ENCODE data around the gene MAMDC4. TPM values are rescaled to one million over a fixed set of nuclear protein-coding genes. Genes with fewer than 3 reads are reported as not detected.
"Not testable (repeated sequence)": the region's sequence is repeated elsewhere in the genome, so short reads cannot be mapped to it uniquely, and the experiment has no call there.

MAMDC4 gene
- 7.7 to 9.2 TPM (median 7.7 TPM) in 3 replicates for total RNA-seq
- long read RNA-seq, partial matches to known transcripts = 1 of 7 reads
- long read RNA-seq, other reads (novel, unspliced or antisense) = 6 of 7 reads

DNA sequence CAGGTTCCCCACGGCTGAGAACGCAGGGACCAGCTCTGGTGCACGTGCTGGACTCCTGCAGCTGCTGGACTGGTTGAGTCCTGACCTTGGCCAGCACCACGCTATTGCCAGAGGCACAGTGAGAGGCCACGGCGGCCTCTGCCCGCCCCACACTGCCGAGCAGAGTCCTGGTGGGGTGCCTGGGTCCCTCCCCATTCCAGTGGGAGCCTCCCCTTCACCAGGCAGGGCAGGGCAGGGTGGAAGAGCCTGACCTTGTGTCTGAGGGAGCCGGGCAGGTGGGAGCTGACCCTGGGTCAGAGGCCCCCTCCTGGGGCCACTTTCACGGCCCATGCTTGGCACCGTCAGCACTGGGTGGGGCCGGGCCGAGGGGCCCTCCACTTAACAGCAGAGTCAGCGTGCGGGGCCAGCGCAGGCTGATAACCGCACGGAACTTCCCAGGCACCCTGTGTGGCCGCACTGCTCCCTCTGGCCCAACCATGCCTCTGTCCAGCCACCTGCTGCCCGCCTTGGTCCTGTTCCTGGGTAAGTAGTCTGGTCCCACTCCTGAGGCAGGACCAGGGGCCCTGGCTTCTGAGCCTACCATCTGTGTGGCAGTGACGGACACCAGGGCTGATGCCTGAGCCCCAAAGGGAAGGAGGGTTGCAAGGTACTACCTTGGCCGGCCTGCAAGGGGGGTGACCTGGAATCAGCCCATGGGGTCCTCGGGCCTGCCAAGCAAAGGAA, at the start of gene MAMDC4:
TSS of gene MAMDC4 (plus strand) at position 406 of the 723 bp plus-strand sequence. CDS start at position 477, 71 bp downstream.
- H3K4me3 Mint-ChIP-seq (ENCODE audit: unreplicated experiment) = peak within 1 kb of the TSS; percentile 25
- H3K36me3 Mint-ChIP-seq (ENCODE audit: low read depth) = no peaks in the 10 kb centered on the region
- TF ChIP-seq, protein P1, sequence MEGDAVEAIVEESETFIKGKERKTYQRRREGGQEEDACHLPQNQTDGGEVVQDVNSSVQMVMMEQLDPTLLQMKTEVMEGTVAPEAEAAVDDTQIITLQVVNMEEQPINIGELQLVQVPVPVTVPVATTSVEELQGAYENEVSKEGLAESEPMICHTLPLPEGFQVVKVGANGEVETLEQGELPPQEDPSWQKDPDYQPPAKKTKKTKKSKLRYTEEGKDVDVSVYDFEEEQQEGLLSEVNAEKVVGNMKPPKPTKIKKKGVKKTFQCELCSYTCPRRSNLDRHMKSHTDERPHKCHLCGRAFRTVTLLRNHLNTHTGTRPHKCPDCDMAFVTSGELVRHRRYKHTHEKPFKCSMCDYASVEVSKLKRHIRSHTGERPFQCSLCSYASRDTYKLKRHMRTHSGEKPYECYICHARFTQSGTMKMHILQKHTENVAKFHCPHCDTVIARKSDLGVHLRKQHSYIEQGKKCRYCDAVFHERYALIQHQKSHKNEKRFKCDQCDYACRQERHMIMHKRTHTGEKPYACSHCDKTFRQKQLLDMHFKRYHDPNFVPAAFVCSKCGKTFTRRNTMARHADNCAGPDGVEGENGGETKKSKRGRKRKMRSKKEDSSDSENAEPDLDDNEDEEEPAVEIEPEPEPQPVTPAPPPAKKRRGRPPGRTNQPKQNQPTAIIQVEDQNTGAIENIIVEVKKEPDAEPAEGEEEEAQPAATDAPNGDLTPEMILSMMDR (IDR thresholded peaks at IDR 0.05) = no peak
- H3K4me1 Mint-ChIP-seq (ENCODE audit: low read depth) = peaks cover 13% of the 10 kb centered on the region
- DNase-seq (ENCODE audit: low spot score) = no peak
- H3K27ac Mint-ChIP-seq (ENCODE audit: unreplicated experiment) = peak within 1 kb of the TSS; percentile 54
- no peaks in the 10 kb centered on the region for H3K27me3 Mint-ChIP-seq (ENCODE audit: low read depth)
- no peaks in the 10 kb centered on the region for H3K9me3 Mint-ChIP-seq (ENCODE audit: low read depth)

DNA sequence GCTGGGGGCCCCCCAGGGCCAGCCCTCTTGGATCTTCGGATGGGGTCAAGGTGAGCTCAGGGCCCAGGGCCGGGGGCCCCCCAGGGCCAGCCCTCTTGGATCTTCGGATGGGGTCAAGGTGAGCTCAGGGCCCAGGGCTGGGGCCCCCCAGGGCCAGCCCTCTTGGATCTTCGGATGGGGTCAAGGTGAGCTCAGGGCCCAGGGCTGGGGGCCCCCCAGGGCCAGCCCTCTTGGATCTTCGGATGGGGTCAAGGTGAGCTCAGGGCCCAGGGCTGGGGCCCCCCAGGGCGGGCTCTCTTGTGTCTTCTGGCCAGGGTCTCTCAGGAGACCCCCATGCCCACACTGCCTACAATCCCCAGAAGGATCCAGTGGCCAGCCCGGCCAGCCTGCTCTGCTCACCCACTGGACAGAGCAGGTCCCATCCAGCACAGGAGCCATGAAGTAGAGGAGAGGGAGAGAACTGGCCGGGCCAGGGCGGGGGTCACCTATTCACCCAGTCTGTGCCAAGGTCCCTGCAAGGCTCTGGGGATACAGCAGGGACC, 49.1 kb upstream of the MAMDC4 start:
- H3K27ac Mint-ChIP-seq (ENCODE audit: unreplicated experiment); H3K36me3 Mint-ChIP-seq (ENCODE audit: low read depth); H3K4me3 Mint-ChIP-seq (ENCODE audit: unreplicated experiment); H3K9me3 Mint-ChIP-seq (ENCODE audit: low read depth): not testable (repeated sequence)
- Mint-ChIP-seq H3K4me1 (ENCODE audit: low read depth) (peaks cover 21% of the 10 kb centered on the region), H3K27me3 (ENCODE audit: low read depth) (peaks cover 17% of the 10 kb centered on the region)
- peak; percentile 66 for DNase-seq (ENCODE audit: low spot score)

DNA sequence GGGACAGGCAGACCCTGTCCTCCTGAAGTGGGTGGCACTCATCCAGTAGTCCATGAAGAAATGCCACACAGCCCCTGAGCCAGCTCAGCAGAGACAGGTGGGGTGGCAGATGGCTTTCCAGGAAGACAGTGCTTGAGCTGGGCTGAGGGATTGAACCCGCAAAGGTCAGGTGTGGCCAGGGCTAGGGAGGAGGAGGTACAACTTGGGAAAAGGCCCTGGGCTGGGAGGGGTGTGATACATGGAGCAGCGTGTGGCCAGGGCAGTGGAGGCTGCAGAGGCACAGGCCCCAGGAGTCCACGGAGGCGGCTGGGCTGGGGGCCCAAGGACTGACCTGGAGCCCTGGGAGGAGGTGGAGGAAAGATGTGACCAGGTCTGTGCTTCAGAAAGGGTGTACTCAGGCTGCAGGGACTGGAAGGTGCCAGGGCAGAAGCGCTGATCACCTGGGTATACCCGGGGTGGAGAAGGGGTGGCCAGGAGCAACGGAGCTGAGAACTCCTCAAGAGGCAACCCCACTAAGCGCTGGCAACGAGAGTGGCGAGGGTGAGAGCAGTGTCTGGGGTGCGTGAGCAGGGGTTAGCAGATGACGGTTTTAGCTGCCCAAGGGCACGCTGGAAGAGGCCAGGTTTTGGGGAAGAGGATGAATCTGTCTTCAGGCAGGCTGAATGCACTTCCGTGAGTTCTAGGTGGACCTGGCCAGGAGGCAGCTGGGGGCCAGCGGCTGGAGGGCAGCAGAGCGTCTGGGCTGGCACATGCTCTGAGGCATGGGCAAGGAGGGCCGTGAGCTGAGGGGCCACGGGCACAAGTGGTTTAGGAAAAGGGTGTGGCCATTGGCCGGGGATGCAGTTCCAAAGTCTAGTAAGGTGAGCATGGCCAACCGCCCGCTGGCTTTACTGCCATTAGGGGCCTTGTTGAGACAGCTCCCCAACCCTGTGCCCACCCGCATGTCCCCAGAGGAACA, 48.3 kb upstream of the MAMDC4 start:
- no peak overlapping the region for H3K4me3 Mint-ChIP-seq (ENCODE audit: unreplicated experiment)
- H3K27ac Mint-ChIP-seq (ENCODE audit: unreplicated experiment) = no peak overlapping the region
- TF ChIP-seq, protein P1 (IDR thresholded peaks at IDR 0.05) = no peak

DNA sequence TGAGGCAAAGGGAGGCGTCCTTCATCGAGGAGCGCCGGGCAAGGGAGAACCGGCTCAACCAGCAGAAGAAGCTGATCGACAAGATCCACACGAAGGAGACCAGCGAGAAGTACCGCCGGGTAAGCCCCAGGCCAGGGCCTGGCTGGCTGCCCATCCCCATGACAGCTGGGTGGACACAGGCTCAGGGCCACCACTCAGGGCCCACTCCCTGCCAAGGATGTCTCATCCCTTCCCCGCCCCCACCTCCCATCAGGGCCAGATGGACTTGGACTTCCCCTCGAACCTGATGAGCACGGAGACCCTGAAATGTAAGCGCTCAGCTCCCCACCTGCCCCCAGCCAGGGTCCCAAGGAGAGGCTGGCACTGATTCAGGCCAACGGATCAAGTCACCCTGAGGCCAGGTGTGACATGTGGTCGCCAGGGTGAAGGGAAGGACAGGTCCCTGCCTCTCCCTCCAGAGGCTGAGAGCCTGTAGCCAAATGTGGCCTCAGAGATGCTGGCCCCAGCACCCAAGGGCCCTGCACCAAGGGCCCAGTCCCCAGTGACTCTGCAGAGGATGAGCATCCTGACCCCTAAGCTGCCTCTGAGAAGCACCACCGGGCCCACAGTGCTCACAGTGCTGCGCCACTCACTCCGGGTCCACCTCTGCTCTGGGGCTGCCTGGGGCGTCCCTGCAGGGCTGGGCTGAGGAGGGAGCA, 47.5 kb upstream of the MAMDC4 start:
- H3K4me3 Mint-ChIP-seq (ENCODE audit: unreplicated experiment) = no peak overlapping the region
- H3K36me3 Mint-ChIP-seq (ENCODE audit: low read depth) = peaks cover 5% of the 10 kb centered on the region
- no peak overlapping the region for H3K27ac Mint-ChIP-seq (ENCODE audit: unreplicated experiment)

More for the DNA sequence above, 48.3 kb upstream of the MAMDC4 start:
- H3K27me3 Mint-ChIP-seq (ENCODE audit: low read depth) = peaks cover 17% of the 10 kb centered on the region
- H3K4me1 Mint-ChIP-seq (ENCODE audit: low read depth) = peaks cover 22% of the 10 kb centered on the region
- peak; percentile 72 for DNase-seq (ENCODE audit: low spot score)
- H3K36me3 Mint-ChIP-seq (ENCODE audit: low read depth) = peaks cover 5% of the 10 kb centered on the region
- H3K9me3 Mint-ChIP-seq (ENCODE audit: low read depth) = no peaks in the 10 kb centered on the region

DNA sequence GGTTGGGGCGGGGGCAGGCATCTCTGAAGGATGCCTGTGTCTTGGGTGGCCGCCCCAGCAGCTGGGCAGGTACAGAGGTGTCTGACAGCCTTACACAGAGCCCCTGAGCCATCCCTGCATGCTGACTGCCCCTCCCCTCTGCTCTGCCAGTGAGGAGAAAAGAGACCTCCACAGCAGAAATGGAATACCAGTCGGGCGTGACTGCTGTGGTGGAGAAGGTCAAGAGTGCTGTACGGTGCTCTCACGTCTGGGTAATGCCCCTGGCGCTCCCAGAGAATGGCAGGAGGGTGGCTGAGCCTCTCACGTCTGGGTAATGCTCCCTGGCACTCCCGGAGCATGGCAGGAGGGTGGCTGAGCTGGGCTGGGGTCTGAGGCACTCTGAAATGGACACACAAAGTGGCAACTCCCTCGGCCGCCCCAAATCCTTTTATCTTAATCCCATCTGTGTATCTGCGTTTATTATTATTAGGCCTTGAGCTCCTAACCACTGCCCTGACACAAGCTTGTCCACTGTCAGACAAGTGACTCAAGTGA, 46.9 kb upstream of the MAMDC4 start:
- Mint-ChIP-seq H3K4me3 (ENCODE audit: unreplicated experiment) (no peak overlapping the region), H3K4me1 (ENCODE audit: low read depth) (peaks cover 34% of the 10 kb centered on the region), H3K9me3 (ENCODE audit: low read depth) (no peaks in the 10 kb centered on the region), H3K36me3 (ENCODE audit: low read depth) (peaks cover 7% of the 10 kb centered on the region), H3K27ac (ENCODE audit: unreplicated experiment) (no peak overlapping the region), H3K27me3 (ENCODE audit: low read depth) (peaks cover 17% of the 10 kb centered on the region)
- peak; percentile 84 for DNase-seq (ENCODE audit: low spot score)
- TF ChIP-seq, protein P1 (IDR thresholded peaks at IDR 0.05) = no peak

More for the DNA sequence above, 47.5 kb upstream of the MAMDC4 start:
- H3K4me1 Mint-ChIP-seq (ENCODE audit: low read depth) = peaks cover 31% of the 10 kb centered on the region
- TF ChIP-seq, protein P1 (IDR thresholded peaks at IDR 0.05) = no peak
- H3K9me3 Mint-ChIP-seq (ENCODE audit: low read depth) = no peaks in the 10 kb centered on the region
- peaks cover 17% of the 10 kb centered on the region for H3K27me3 Mint-ChIP-seq (ENCODE audit: low read depth)
- peak; percentile 90 for DNase-seq (ENCODE audit: low spot score)

All from chondrocyte (in vitro differentiated cells).